CD4-positive, CD25-positive, alpha-beta regulatory T cell (primary cell): ENCODE measurements around the gene PIEZO1. TPM values are rescaled to one million over a fixed set of nuclear protein-coding genes. Genes with fewer than 3 reads are reported as not detected.

ENCODE experiments used
- ATAC-seq, 2 donors: fragments of 150-1000 bp; cut with Tn5 transposase; one replicate each; pipeline ENCODE4 v1.10.0; 2021; ENCODE audit warnings: low read depth in 2 of 2, moderate number of reproducible peaks in 2 of 2, moderate library complexity in 1 of 2
- DNase-seq, 3 donors: peaks; one replicate each; pipeline versions ENCODE4 v3.0.0 to v3.0.0-alpha.2; 2012 to 2022; ENCODE audit warnings: mixed read lengths in 1 of 3
- H3K27ac ChIP-seq: one replicate; pipeline ENCODE4 v1.7.0; 2013; ENCODE audit warnings: mild to moderate bottlenecking, low read length; ENCODE audit not compliant: insufficient read depth, poor library complexity, severe bottlenecking
- H3K27me3 ChIP-seq: one replicate; pipeline ENCODE4 v1.7.0; 2013; ENCODE audit warnings: low read length; ENCODE audit not compliant: control insufficient read depth, insufficient read depth
- H3K36me3 ChIP-seq: one replicate; pipeline ENCODE4 v1.7.0; 2013; ENCODE audit warnings: mild to moderate bottlenecking, low read length, moderate library complexity; ENCODE audit not compliant: control insufficient read depth, insufficient read depth
- H3K4me1 ChIP-seq: 2 replicates; pipeline ENCODE4 v1.7.0; 2013; ENCODE audit warnings: mild to moderate bottlenecking, low read length; ENCODE audit not compliant: insufficient read depth, control insufficient read depth, poor library complexity, severe bottlenecking
- H3K4me3 ChIP-seq: one replicate; pipeline ENCODE4 v1.7.0; 2013; ENCODE audit warnings: low read depth, mild to moderate bottlenecking, low read length, moderate library complexity
- H3K9me3 ChIP-seq, 2 experiments: 1 replicate in 1 of 2; 2 replicates in 1 of 2; pipeline ENCODE4 v1.7.0; 2013; ENCODE audit warnings: low read length in 2 of 2, mild to moderate bottlenecking in 1 of 2, moderate library complexity in 1 of 2; ENCODE audit not compliant: control insufficient read depth in 2 of 2
- H3K27ac Mint-ChIP-seq, 3 donors: one replicate each; pipeline ENCODE4 v1.8.0; 2020 to 2022; ENCODE audit warnings: mild to moderate bottlenecking in 3 of 3, mixed read lengths in 3 of 3, moderate library complexity in 2 of 3
- H3K27me3 Mint-ChIP-seq: one replicate; pipeline ENCODE4 v1.8.0; 2022; ENCODE audit warnings: mild to moderate bottlenecking, mixed read lengths
- H3K36me3 Mint-ChIP-seq: one replicate; pipeline ENCODE4 v1.8.0; 2020; ENCODE audit warnings: mixed read lengths
- H3K4me1 Mint-ChIP-seq, 4 donors: one replicate each; pipeline ENCODE4 v1.8.0; 2020 to 2022; ENCODE audit warnings: mixed read lengths in 4 of 4, mild to moderate bottlenecking in 1 of 4
- H3K4me3 Mint-ChIP-seq, 4 donors: one replicate each; pipeline ENCODE4 v1.8.0; 2020 to 2022; ENCODE audit warnings: mild to moderate bottlenecking in 4 of 4, mixed read lengths in 4 of 4, moderate library complexity in 3 of 4
- H3K9me3 Mint-ChIP-seq, 7 donors: one replicate each; pipeline ENCODE4 v1.8.0; 2020 to 2022; ENCODE audit warnings: mixed read lengths in 7 of 7, mild to moderate bottlenecking in 3 of 7, moderate library complexity in 2 of 7
- polyA plus RNA-seq, 4 donors: library from polyadenylated mRNA; unstranded; fragments of 300-500 nt; fragmentation: Illumina TruSeq; gene quantifications; one replicate each; pipeline ENCODE4 v1.2.3, GENCODE V29; 2021
- total RNA-seq: library from RNA; stranded (reverse); gene quantifications from one replicate; pipeline ENCODE4 v1.2.3, GENCODE V29; 2022

The PIEZO1 gene
- total and polyA plus RNA-seq, 5 donors from 2014 or later, result 18.1 to 337 (median 20.2) TPM

GRCh38 chr16:88719267-88719932 lies 65.6 kb downstream of the PIEZO1 start:
- DNase-seq (no peak), ATAC-seq (no peak)
- no peak overlapping the region for H3K27ac ChIP-seq
- H3K9me3 Mint-ChIP-seq, result peaks cover 0 to 1% (median 0%) of the 10 kb centered on the region in 7 donors
- no peaks in the 10 kb centered on the region for H3K9me3 ChIP-seq
- no peaks in the 10 kb centered on the region for H3K4me1 ChIP-seq
- H3K4me1 Mint-ChIP-seq, result no peaks in the 10 kb centered on the region
- no peaks in the 10 kb centered on the region for H3K27me3 Mint-ChIP-seq
- H3K36me3 Mint-ChIP-seq, result peaks cover 11% of the 10 kb centered on the region
- peaks cover 82% of the 10 kb centered on the region for H3K36me3 ChIP-seq
- H3K4me3 Mint-ChIP-seq, result no peak overlapping the region
- peak overlapping the region in 1 of 3 donors; percentile 53 for H3K27ac Mint-ChIP-seq
- H3K4me3 ChIP-seq, result no peak overlapping the region
- no peaks in the 10 kb centered on the region for H3K27me3 ChIP-seq

GRCh38 chr16:88718178-88718577 lies 66.8 kb downstream of the PIEZO1 start:
- Mint-ChIP-seq H3K27ac (peak overlapping the region in 2 of 3 donors; percentile 47 to 62), H3K9me3 (peaks cover 0 to 1% (median 0%) of the 10 kb centered on the region in 7 donors), H3K36me3 (peaks cover 11% of the 10 kb centered on the region), H3K4me3 (no peak overlapping the region), H3K4me1 (no peaks in the 10 kb centered on the region), H3K27me3 (no peaks in the 10 kb centered on the region)
- Histone ChIP-seq H3K4me3 (no peak overlapping the region), H3K27ac (no peak overlapping the region), H3K4me1 (no peaks in the 10 kb centered on the region), H3K36me3 (peaks cover 81% of the 10 kb centered on the region), H3K27me3 (no peaks in the 10 kb centered on the region), H3K9me3 (no peaks in the 10 kb centered on the region)
- ATAC-seq, result no peak
- DNase-seq, result no peak

GRCh38 chr16:88716601-88717001 lies 68.4 kb downstream of the PIEZO1 start:
- Mint-ChIP-seq H3K4me1 (peaks cover 0 to 2% (median 0%) of the 10 kb centered on the region in 4 donors), H3K9me3 (no peaks in the 10 kb centered on the region), H3K4me3 (no peak overlapping the region), H3K27me3 (no peaks in the 10 kb centered on the region), H3K36me3 (peaks cover 11% of the 10 kb centered on the region), H3K27ac (no peak overlapping the region)
- Histone ChIP-seq H3K9me3 (no peaks in the 10 kb centered on the region), H3K27ac (no peak overlapping the region), H3K27me3 (no peaks in the 10 kb centered on the region), H3K36me3 (peaks cover 68% of the 10 kb centered on the region), H3K4me3 (no peak overlapping the region), H3K4me1 (peaks cover 4% of the 10 kb centered on the region)
- ATAC-seq (no peak), DNase-seq (no peak)

- H3K4me3 ChIP-seq, result no peak overlapping the region
- peaks cover 11% of the 10 kb centered on the region for H3K36me3 Mint-ChIP-seq
- ATAC-seq (no peak), DNase-seq (no peak)
- peaks cover 4% of the 10 kb centered on the region for H3K4me1 ChIP-seq
- H3K9me3 Mint-ChIP-seq, result no peaks in the 10 kb centered on the region
- H3K4me3 Mint-ChIP-seq, result no peak overlapping the region
- H3K27ac ChIP-seq, result no peak overlapping the region
- H3K4me1 Mint-ChIP-seq, result peaks cover 0 to 2% (median 0%) of the 10 kb centered on the region in 4 donors
- no peak overlapping the region for H3K27ac Mint-ChIP-seq
- peaks cover 64% of the 10 kb centered on the region for H3K36me3 ChIP-seq
- H3K27me3 ChIP-seq, result no peaks in the 10 kb centered on the region
- no peaks in the 10 kb centered on the region for H3K27me3 Mint-ChIP-seq
- no peaks in the 10 kb centered on the region for H3K9me3 ChIP-seq
Observed at GRCh38 chr16:88716201-88716600, 68.8 kb downstream of the PIEZO1 start.

- Mint-ChIP-seq H3K27ac (no peak overlapping the region), H3K4me1 (peaks cover 0 to 4% (median 0%) of the 10 kb centered on the region in 4 donors), H3K9me3 (no peaks in the 10 kb centered on the region), H3K36me3 (peaks cover 9% of the 10 kb centered on the region), H3K27me3 (no peaks in the 10 kb centered on the region), H3K4me3 (no peak overlapping the region)
- no peaks in the 10 kb centered on the region for H3K9me3 ChIP-seq
- ATAC-seq (no peak), DNase-seq (no peak)
- H3K36me3 ChIP-seq, result peaks cover 57% of the 10 kb centered on the region
- no peaks in the 10 kb centered on the region for H3K27me3 ChIP-seq
- no peak overlapping the region for H3K27ac ChIP-seq
- H3K4me3 ChIP-seq, result no peak overlapping the region
- H3K4me1 ChIP-seq, result peaks cover 4% of the 10 kb centered on the region
Observed at GRCh38 chr16:88715312-88716190, 69.5 kb downstream of the PIEZO1 start.

- Mint-ChIP-seq H3K27ac (no peak overlapping the region), H3K4me1 (peaks cover 0 to 4% (median 0%) of the 10 kb centered on the region in 4 donors), H3K4me3 (no peak overlapping the region), H3K36me3 (peaks cover 8% of the 10 kb centered on the region), H3K9me3 (no peaks in the 10 kb centered on the region), H3K27me3 (no peaks in the 10 kb centered on the region)
- ATAC-seq, result no peak
- Histone ChIP-seq H3K4me1 (peaks cover 4% of the 10 kb centered on the region), H3K4me3 (no peak overlapping the region), H3K27me3 (no peaks in the 10 kb centered on the region), H3K36me3 (peaks cover 52% of the 10 kb centered on the region), H3K27ac (no peak overlapping the region), H3K9me3 (no peaks in the 10 kb centered on the region)
- no peak for DNase-seq
Observed at GRCh38 chr16:88714420-88715302, 70.4 kb downstream of the PIEZO1 start.

- peaks cover 4% of the 10 kb centered on the region for H3K4me1 ChIP-seq
- H3K27ac ChIP-seq, result no peak overlapping the region
- H3K27ac Mint-ChIP-seq, result no peak overlapping the region
- H3K27me3 ChIP-seq, result no peaks in the 10 kb centered on the region
- no peaks in the 10 kb centered on the region for H3K9me3 ChIP-seq
- DNase-seq (no peak), ATAC-seq (no peak)
- H3K4me1 Mint-ChIP-seq, result peaks cover 0 to 4% (median 0%) of the 10 kb centered on the region in 4 donors
- H3K27me3 Mint-ChIP-seq, result no peaks in the 10 kb centered on the region
- no peak overlapping the region for H3K4me3 Mint-ChIP-seq
- peaks cover 45% of the 10 kb centered on the region for H3K36me3 ChIP-seq
- H3K36me3 Mint-ChIP-seq, result peaks cover 5% of the 10 kb centered on the region
- H3K9me3 Mint-ChIP-seq, result no peaks in the 10 kb centered on the region
- H3K4me3 ChIP-seq, result no peak overlapping the region
Observed at GRCh38 chr16:88713568-88714419, 71.2 kb downstream of the PIEZO1 start.
